Measurements from ENCODE around the gene RUVBL2.

RUVBL2 gene

DNA sequence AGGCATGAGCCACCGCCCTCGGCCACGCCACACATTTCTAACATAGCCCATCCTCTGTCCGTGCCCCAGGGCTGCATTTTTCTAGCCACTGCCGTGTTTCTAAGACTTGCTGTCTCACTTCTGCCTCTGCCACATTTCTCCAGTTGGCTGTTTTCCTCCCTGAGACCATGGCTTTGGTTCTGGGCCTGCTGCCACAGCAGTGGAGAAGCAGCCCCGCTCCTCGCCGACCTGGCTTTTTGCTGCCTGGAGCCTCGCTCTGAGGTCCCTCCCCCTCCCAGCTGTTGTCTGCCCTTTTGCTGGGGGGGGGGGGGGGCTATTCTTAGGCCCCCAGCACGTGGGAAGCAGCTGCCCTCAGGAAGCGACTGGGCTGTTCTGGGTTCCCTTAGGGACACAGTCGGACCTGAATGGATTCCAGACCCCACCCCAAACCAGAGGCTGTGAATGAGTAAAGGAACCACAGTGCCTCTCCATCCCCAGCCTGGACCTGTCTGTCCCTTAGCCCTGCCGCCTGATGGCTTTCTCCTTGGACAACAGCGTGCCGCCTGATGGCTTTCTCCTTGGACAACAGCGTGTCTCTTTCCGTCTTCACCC lies 3.9 kb upstream of the RUVBL2 start:
- DNase-seq: no peak

DNA sequence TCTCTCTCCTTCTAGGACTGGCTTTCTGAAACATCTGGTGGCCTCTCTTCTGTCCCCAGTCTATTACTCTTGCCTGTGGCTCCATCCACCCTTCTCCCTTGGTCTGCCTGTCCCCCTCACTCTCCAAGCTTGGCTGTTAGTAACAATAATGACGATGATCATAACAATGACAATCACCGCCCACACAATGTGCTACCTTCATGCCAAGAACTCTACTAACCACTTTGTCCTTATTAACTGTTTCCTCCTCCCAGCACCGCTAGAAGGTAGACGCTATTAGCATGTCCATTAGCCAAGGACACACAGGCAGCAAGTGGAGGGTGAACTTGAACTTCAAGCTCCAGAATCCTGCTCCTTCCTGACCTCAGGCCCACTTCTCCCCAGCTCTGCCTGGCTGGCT lies 3.3 kb upstream of the RUVBL2 start:
- DNase-seq: no peak

DNA sequence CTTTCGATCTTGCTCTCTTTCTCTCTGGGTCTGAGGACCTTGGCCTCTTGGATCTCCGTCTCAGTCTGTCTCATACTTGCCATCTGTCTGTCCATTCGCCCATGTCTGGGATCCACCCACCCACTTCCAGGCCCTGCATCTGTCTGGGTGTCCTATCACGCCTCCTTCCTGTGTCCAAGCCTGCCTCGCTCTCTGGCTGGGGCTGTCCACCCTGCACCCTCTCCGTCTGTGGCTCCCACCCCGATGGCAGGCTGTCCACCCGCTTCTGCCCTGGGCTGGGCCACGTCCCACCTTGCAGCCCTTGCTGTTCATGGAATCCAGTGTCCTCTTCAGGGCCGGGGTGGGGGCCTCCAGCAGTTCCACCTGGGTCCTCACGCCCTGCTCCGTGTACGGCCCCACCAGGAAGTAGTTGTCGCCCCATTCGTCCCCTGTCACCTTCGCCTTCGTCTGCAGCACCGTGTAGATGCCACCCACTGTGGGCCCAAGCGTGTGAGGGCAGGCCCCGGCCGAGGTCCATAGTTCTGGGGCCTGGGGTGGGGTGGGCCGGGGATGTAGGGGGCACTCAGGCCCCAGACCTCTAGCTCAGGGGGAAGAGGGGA lies 2.6 kb upstream of the RUVBL2 start:
- no peak for DNase-seq

DNA sequence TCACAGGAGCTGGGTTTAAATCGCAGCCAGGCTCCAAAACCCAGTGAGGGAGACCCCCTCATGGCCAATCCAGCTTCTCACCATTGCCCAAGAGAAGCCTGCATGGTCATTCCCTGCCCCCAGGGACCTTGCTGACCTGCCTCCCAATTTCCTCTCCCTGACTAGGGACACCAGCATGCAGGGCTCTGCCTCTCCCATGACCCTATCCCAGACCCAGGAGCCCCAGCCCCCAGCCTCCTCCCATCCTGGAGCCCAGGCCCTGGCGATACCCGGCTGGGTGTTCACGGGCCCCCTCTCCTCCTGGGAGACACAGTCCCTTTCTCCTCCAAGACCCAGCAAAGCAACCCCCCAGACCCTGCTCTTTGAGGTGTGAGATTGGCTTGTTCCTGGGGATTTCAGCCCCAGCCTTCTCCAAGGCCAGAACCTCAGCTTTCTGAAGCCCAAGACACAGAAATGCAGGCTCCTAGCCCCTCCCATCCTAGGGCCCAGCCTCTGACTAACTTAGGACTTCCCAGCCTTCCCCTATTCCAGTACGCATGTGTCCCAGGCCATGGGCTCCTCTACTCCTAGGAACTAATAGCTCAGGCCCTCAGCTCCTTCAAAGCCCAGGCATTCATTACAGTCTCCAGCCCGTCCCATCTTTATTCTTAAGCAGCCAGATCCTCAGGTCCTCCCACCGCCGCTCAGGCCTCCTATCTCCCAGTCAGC lies 1.7 kb upstream of the RUVBL2 start:
- peak; percentile 82 for DNase-seq

DNA sequence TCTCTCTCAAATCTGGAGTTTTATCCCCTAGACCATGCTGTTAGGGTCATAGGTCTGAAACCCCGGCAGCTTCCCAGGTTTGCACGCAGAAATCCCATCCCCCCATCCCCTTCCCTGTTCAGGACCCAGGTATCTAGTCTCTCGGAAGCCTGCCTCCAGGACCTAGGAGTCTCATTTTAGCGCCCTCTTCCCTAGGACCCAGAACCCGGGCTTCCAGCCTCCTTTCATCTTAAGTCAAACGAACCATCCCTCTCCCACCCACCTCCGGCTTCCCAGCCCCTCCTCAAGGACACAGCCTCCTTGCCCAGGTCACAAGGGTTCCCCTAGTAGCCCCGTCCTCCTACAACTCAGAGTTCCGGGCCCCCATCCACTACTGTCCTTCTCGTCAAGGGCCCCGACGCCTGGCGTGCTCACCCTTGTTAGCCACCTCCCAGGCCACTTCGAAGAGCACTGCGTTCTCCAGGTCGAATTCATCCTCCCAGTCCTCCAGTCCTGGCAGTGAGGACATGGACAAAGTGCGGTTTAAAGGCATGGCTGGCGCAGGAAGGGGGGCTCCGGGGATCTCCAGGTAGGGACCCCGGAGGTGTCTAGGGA lies 1.0 kb upstream of the RUVBL2 start:
- no peak for DNase-seq

DNA sequence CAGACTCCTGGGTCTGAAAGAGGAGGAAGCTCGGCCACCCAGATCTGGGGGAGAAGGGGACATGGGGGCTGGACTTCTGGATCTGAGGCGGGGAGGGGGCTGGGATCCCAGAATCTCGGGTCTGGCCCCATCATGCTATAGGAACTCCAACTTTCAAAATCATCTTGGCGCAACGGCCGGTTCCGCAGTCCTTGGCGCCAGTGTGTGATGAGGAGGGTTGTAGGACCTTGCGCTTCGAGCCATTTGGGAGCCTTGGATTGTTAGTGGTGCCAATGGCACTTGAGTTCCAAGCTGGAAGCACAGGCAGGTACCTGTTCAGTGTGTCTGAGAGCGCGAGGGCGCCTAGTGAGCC lies 324 bp downstream of the RUVBL2 start:
- DNase-seq: no peak

DNA sequence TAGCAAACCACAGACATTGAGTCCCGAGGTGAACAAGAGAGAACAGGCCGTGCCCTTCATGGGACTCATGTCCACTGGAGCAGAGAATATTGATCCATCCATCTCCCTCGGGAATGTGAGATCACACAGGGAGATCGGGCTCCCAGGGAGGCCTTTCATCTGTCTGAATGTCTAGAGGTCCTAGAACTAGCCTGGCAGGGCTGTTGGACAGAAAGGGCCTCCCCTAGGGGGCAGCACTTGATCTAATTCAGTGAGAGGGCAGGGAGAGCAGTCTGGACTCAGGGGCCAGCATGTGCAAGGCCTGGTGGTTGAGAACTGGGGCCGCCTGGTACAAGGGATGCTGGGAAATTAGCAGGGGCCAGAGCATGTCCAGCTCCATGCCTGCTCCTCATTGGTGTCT lies 4.3 kb downstream of the RUVBL2 start:
- peak; percentile 61 for DNase-seq

DNA sequence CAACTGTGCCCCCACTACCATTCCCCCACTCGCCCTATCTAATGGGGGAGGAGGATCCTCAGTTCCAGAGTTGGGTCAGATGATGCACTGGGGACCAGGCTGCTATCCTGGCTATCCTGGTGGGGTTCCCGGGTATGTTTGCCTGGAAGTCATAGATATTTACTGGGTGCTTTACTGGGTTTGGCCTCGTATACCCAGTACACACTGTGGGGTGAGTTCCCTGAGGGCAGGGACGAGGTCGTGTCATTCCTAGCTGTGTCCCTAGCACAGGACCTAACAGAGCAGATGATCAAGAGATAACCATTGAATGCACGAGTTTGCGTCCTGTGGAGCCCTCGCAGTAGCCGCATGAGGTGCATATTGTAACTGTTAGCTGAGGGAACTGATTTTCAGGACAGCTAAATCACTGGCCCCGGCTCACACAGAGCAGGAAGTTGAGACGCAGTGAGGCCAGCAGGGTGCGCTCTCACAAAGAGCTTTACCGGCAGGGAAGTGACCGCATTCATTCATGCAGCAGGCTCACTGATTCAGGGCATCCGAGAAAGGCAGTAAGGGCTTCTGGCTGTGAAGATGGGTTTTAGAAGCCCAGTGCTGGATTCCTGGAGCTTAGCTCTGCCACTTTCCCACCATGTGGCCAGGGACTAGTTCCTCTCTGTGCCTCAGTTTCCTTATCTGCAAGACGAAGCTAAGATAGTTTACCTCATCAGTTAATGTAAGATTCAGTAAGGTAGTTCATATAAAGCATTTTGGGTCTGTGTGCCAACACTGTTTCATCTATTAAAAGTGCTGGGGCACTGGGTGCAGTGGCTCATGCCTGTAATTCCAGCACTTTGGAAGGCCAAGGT lies 6.0 kb downstream of the RUVBL2 start:
- DNase-seq: peak; percentile 73

DNA sequence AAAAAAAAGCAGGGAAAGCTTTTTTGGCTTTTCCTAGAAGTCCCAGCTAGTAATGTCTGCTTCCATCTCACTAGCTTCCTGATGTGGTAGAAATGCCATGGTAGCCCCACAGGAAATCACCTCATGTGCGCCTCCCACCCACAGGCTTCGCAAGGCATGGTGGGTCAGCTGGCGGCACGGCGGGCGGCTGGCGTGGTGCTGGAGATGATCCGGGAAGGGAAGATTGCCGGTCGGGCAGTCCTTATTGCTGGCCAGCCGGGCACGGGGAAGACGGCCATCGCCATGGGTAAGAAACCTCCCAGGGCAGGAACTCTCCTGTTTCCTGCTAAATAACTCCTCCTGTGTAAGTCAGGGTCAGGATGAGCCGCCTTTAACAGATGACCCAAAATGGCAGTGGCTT lies 10.4 kb downstream of the RUVBL2 start:
- no peak for DNase-seq

DNA sequence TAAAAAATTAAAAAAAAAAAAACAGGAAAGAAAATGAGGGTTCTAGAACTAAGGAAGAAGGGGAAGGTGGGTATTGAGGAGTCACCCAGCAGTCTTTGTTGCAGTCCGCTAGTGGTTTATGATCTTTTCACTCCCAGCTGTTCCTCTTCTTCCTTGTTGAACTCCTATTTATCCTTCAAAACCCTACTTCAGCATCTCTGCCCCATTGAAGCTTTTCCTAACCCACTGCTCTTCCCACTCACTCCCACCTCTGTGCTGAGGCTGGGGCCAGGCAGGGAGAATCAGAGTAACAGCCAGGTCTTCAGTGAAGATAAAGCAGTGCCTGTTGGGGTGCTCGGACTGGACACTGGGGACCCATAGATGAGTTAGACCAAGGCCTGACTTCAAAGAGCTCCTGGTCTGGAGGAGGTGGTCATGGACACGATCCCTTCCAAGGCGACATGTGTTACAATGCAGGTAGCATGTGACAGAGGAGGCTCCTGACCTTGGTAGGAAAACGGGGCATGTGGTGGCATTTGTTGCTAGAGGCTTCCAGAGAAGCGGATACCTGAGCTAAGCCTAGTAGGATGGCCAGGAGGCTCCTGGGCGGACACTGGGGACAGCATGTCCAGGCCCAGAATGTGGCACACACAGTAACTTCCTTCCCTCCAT lies 11.4 kb downstream of the RUVBL2 start:
- DNase-seq: no peak

DNA sequence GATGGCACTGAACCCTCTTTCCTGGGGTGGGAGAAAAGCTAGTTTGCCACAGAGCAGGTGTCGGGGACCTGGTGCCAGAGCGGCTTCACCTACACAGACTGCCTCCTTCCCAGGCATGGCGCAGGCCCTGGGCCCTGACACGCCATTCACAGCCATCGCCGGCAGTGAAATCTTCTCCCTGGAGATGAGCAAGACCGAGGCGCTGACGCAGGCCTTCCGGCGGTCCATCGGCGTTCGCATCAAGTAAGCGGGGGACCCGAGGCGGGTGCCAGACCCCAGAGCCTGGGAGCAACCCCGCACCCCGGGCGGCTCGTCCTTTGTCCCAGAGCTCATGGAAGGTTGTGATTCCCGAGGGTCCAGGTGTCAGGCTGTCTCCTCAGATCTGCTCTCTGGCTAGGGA lies 13.2 kb downstream of the RUVBL2 start:
- DNase-seq: no peak

DNA sequence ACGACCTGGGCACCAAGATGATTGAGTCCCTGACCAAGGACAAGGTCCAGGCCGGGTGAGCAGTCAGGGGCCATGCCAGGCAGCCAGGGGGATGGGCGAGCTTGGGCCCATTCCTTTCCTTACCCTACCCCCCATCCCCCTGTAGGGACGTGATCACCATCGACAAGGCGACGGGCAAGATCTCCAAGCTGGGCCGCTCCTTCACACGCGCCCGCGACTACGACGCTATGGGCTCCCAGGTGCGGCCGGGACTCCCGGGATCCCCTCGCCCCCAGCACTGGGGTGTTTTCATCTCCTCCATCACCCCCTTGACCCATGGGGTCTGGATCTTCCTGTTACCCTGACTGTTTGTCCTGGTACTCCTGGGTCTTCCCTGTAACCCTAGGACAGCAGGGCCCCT lies 16.1 kb downstream of the RUVBL2 start:
- DNase-seq: no peak

DNA sequence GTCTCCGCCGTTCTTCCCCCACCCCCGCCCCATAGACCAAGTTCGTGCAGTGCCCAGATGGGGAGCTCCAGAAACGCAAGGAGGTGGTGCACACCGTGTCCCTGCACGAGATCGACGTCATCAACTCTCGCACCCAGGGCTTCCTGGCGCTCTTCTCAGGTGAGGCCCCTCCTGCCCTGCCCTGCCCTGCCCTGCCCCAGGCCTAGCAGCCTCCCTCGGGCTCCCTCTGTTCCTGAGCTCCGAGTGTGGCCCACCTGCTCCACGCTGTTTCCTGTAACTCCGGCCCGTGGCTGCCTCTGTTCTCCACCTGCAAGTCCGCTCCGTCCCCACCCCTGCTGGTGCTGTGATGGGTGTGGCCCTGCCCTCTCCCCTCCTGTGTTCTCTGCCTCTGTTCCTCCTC lies 16.8 kb downstream of the RUVBL2 start:
- no peak for DNase-seq

DNA sequence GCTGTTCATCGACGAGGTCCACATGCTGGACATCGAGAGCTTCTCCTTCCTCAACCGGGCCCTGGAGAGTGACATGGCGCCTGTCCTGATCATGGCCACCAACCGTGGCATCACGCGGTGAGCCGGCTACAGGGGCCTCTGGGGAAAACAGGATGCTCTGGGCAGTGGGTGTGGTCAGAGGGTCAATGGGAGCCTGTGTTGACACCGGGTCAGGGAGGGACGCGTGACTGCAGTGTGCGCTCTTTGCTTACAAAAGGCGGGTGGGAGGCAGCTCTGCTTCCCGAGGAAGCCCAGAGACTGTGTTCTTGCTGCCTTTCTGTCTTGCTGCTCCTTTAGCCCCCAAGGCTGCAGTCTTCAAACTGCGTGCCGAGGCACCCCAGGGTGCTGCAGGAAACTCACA lies 17.5 kb downstream of the RUVBL2 start:
- no peak for DNase-seq

DNA sequence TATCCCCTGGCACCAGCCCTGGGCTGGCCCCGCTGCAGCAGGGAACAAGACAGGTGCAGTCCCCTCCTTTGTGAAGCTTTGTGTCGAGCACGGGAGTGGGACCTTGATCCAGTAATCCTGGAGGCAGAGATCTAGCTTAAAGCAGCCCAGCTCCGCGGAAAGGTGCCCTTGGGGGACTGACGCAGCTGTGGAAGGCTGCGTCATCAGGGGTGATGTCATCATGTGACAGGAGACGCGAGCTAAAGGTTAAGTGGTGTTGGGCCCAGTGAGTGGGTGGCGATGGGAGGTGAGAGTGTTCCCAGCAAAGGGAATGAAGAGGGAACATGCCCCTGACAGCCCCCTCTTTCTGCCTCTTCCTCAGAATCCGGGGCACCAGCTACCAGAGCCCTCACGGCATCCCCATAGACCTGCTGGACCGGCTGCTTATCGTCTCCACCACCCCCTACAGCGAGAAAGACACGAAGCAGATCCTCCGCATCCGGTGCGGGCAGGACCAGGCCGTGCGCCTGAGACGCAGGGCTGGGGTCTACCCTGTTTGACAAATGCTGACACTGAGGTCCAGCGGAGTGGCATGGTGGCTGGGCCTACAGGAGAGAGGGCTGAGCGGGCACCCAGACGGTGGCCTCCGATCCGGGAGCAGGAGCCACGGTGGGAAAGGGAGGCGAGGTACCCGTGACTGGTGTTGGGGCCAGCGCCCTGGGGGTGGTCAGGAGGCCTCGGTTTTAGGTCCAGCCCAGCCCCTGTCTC lies 20.6 kb downstream of the RUVBL2 start:
- no peak for DNase-seq

DNA sequence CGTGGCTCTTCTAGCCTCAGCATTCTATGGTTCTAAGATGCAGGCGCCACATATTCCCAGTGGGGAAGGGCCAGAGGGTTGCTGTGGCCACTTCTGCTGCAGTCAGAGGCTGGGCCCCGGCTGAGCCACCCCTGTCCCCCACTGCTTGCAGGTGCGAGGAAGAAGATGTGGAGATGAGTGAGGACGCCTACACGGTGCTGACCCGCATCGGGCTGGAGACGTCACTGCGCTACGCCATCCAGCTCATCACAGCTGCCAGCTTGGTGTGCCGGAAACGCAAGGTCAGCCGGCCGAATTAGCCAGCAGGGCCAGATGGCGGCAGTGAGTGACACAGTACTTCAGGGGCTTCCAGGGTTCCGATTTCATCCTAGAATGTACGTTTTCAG lies 21.2 kb downstream of the RUVBL2 start:
- DNase-seq: no peak

DNA sequence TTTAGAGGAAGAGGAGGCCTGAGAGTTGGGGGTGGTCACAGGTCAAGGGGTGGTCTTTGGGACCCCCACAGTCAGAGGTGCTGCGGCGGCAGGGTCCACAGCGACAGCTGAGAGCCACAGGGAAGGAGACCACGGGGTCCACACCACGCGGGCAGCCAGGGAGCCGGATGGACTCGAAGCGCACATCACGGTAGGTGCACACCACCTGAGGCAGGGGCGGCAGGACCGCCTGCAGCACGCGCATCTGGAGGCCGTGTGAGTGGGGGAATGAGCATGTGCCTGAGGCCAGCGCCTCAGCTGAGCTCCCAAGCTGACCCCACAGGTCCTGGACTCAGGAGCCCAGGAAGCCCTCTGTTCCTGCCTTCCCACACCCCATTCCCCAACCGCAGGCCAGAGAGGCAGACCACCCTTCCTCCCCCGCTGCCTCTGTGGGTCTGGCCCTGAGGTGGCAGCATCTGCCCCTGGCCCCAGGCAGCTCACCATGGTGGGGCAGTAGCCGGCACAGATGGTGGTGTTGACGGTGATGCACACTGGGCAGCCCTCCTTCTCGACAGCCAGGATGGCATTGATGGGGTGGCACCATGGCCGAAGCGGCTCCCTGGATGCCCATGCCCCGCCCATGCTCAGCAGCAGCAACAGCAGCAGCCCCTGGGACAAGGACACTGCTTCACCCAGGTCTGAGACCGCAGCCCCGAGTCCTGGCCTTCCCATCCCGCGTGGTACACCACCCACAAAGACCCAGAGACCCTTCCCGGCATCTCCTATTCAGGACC lies 22.6 kb downstream of the RUVBL2 start:
- no peak for DNase-seq

DNA sequence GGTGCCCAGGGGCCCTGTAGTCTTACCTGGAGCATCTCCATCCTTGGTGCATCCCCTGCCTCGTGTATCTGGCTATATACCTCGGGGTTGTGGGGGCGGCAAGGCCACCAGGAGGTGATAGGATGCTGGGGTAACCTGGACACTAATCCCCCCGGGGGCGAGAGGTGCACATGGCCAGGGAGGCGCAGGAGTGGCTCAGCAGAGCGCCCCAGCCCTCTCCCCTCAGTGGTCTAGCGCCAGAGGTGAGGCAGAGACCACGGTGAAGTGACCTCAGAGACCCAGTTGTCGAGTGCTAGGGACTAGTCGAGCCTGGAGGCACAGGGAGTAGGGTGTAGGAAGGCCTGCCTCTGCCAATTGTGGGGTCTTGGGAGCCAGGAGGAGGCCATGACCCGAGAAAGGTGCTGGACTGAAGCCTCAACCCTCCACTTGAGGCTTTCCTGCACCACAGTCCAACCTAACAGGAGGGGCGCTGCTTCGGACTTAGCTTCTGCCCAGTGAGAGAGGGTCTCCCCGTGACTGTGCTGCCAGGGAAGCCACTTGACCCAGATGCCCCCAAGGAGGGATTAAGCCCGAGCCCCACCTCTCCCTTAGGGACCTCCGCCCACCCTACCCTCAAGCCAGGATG lies 23.5 kb downstream of the RUVBL2 start, which contains the start of gene LHB:
TSS of gene LHB (minus strand) at position 51 of the 625 bp plus-strand sequence. CDS start at position 41, 10 bp downstream.
- DNase-seq: no peak

DNA sequence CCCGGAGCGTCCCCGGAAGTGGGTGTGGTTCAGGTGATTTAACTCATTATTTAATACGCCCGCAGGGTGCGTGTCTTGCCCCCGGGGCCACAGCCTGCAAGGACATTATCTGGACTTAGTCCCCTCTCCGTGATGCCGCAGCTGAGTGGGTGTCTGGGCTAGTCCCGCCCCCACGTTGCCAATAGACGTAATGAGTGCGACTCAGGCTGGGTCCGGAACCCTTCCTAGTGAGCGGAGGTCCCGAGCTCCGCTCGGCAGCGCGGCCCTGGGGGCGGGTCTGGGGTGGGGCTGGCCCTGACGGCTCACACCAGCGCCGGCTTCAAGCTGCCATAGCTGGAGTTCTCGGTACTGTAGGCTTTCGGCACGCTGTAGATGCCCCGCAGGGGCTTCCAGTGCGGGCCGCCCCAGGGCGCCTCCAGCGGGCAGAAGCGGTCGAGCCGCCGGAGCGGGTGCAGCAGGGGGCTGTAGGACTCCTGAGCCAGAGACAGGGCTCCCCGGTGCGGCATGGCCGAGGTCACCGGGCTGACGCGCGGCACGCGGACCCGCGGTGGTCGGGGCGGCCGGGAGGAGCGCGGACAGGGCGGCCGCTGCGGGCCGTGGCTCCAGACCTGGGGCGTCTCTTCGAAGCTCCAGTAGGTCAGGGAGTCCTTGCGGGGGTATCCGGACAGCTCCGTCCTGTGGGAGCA lies 24.1 kb downstream of the RUVBL2 start:
- DNase-seq: peak; percentile 69
